ENCODE measurements around the gene XKR7. TPM values are rescaled to one million over a fixed set of nuclear protein-coding genes. Genes with fewer than 3 reads are reported as not detected.

XKR7 gene
- total and polyA plus RNA-seq, 2 donors (not counting 3 experiments of a cell fraction or from before 2014, with no cell fraction given): 0.04 TPM; not detected in 1

DNA sequence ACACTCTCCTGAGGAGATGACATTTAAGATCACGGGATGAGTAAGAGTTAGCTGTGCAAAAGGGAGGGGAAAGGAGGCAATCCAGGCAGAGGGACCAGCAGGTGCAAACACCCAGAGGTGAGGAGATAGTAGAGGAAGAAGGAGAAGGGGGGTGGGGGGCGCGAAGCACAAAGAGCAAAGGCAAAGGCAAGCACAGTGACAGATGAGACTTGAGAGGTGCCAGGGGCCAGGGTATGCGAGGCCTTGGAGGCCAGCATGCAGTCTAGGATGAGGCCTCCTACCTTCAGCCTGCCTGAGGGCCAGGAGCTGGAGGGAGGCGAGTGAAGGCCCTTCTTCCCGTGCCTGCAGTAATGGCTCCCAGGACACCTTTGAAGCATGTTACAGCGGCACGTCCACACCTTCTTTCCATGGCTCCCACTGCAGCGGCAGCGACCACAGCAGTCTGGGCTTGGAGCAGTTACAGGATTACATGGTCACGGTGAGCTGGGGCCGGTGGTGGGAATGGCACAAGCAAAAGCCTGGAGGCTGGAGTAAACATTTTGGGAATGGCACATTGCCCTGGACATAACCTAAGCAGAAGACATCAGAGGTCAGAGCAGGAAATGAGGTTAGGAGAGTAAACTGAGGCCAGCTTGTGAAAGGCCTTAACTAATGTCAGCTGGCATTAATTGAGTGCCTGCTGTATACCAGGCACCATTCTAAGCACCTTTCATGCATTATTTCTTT is 60.9 kb downstream of the XKR7 start:
- peaks cover 0 to 5% of the 10 kb centered on the region in 2 experiments for H3K27me3 ChIP-seq (ENCODE audit: control insufficient read depth in 2 of 2, insufficient read depth in 2 of 2, low read length in 2 of 2)
- ChIA-PET CTCF (interaction anchor here (0.8 to 10.3 kb wide), 7 partner anchors 8 to 206 kb away, joined by 3 to 243 read pairs (median 8); partner anchors contain the start of gene PDRG1), POLR2A (no interaction called here)
- no peaks in the 10 kb centered on the region for H4K20me1 ChIP-seq (replicated peaks; ENCODE audit: control insufficient read depth, extremely low read depth, insufficient read depth, low read length)
- no peak for TF ChIP-seq POLR2A (IDR thresholded peaks at IDR 0.05; ENCODE audit: low read depth, low read length)
- no peak for TF ChIP-seq JUN (IDR thresholded peaks at IDR 0.05; ENCODE audit: borderline replicate concordance, insufficient read depth, insufficient read length, low read depth)
- TF ChIP-seq FOS (IDR thresholded peaks at IDR 0.05; ENCODE audit: borderline replicate concordance, insufficient read depth, low read length): no peak
- TF ChIP-seq MYC (IDR thresholded peaks at IDR 0.05; ENCODE audit: low read depth, low read length): no peak
- TF ChIP-seq EZH2 (IDR thresholded peaks at IDR 0.05; ENCODE audit: borderline replicate concordance, low read depth, low read length, severe bottlenecking): no peak
- no peak for TF ChIP-seq POLR2AphosphoS5 (IDR thresholded peaks at IDR 0.05; ENCODE audit: insufficient read depth, low read depth, low read length)
- TF ChIP-seq, protein P1, sequence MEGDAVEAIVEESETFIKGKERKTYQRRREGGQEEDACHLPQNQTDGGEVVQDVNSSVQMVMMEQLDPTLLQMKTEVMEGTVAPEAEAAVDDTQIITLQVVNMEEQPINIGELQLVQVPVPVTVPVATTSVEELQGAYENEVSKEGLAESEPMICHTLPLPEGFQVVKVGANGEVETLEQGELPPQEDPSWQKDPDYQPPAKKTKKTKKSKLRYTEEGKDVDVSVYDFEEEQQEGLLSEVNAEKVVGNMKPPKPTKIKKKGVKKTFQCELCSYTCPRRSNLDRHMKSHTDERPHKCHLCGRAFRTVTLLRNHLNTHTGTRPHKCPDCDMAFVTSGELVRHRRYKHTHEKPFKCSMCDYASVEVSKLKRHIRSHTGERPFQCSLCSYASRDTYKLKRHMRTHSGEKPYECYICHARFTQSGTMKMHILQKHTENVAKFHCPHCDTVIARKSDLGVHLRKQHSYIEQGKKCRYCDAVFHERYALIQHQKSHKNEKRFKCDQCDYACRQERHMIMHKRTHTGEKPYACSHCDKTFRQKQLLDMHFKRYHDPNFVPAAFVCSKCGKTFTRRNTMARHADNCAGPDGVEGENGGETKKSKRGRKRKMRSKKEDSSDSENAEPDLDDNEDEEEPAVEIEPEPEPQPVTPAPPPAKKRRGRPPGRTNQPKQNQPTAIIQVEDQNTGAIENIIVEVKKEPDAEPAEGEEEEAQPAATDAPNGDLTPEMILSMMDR (IDR thresholded peaks at IDR 0.05; ENCODE audit: extremely low read depth in 1 of 2, insufficient read depth in 1 of 2, low read depth in 1 of 2, low read length in 2 of 2): no peak
- TF ChIP-seq, protein P2, sequence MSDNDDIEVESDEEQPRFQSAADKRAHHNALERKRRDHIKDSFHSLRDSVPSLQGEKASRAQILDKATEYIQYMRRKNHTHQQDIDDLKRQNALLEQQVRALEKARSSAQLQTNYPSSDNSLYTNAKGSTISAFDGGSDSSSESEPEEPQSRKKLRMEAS (IDR thresholded peaks at IDR 0.05; ENCODE audit: insufficient read depth, insufficient read length): no peak
- TF ChIP-seq GATA2 (IDR thresholded peaks at IDR 0.05; ENCODE audit: insufficient read depth, insufficient read length, low read depth, low read length): no peak
- FAIRE-seq (no peak), DNase-seq (ENCODE audit: low read depth, low spot score) (no peak)
- no peak overlapping the region for H2AFZ ChIP-seq (ENCODE audit: low read depth, low read length)
- H3K36me3 ChIP-seq (ENCODE audit: control insufficient read depth in 2 of 2, extremely low read depth in 1 of 2, insufficient read depth in 2 of 2, low read length in 2 of 2): no peaks in the 10 kb centered on the region
- H3K4me2 ChIP-seq (ENCODE audit: insufficient read depth, low read length): no peak overlapping the region
- H3K9ac ChIP-seq (replicated peaks; ENCODE audit: extremely low read depth, insufficient read depth, low read length): no peak overlapping the region
- H3K9me1 ChIP-seq (replicated peaks; ENCODE audit: control insufficient read depth, extremely low read depth, insufficient read depth, low read length): no peaks in the 10 kb centered on the region
- H3K4me1 ChIP-seq (ENCODE audit: control insufficient read depth, extremely low read depth, insufficient read depth, low read length): no peaks in the 10 kb centered on the region
- no TSS peak for BruUV-seq (replicated peaks)
- intact Hi-C loops (cut with micrococcal nuclease): no loop called here
- H3K27ac ChIP-seq (ENCODE audit: insufficient read depth, low read depth, low read length): no peak overlapping the region
- no peaks in the 10 kb centered on the region for H3K79me2 ChIP-seq (ENCODE audit: control insufficient read depth, insufficient read depth, low read length)
- no peak overlapping the region for H3K4me3 ChIP-seq (replicated peaks in 1 of 3; ENCODE audit: insufficient read depth in 1 of 3, low read depth in 1 of 3, low read length in 3 of 3)
- H3K9me3 ChIP-seq (replicated peaks; ENCODE audit: control insufficient read depth, insufficient read depth, low read length): no peaks in the 10 kb centered on the region
- dilution Hi-C loops (cut with MboI; ENCODE audit: extremely low pct_ligation_motif_present, low sequenced_read_pairs): no loop called here
